Erythroblast (primary cell): ENCODE results near the gene IKBIP.

ENCODE experiments used
- GATA1 ChIP-seq: IDR thresholded peaks from 2 replicates; pipeline ENCODE4 v1.6.1; 2011; ENCODE audit warnings: low read depth, mild to moderate bottlenecking, control low read depth, low read length, moderate library complexity
- POLR2A ChIP-seq: IDR thresholded peaks from 2 replicates; pipeline ENCODE4 v1.6.1; 2011; ENCODE audit warnings: mild to moderate bottlenecking, low read length

- TF ChIP-seq POLR2A = no peak
- TF ChIP-seq GATA1 = no peak
Measured at GRCh38 chr12:98581101-98581500, 63.5 kb downstream of the IKBIP start.
